ENCODE data around the gene B9D1.

- TF ChIP-seq CTCF (IDR thresholded peaks at IDR 0.05) (no peak), POLR2AphosphoS5 (IDR thresholded peaks at IDR 0.05) (no peak), POLR2A (IDR thresholded peaks at IDR 0.05) (no peak)
Observed at GRCh38 chr17:19354748-19355147, 7.8 kb downstream of the B9D1 start.

Data from sigmoid colon (tissue), 4 donors.